Immature natural killer cell (primary cell): ENCODE data around the gene PCSK4. TPM values are rescaled to one million over a fixed set of nuclear protein-coding genes. Genes with fewer than 3 reads are reported as not detected.
"Not testable (repeated sequence)": the region's sequence is repeated elsewhere in the genome, so short reads cannot be mapped to it uniquely, and the experiment has no call there.

Experiments used
- DNase-seq, 3 donors: peaks; one replicate each; pipeline ENCODE4 v3.0.0; 2022; ENCODE audit warnings: mixed read lengths in 1 of 3
- H3K27ac Mint-ChIP-seq, 6 donors: one replicate each; pipeline ENCODE4 v1.8.0; 2020; ENCODE audit warnings: mixed read lengths in 6 of 6, mild to moderate bottlenecking in 5 of 6, inconsistent platforms in 4 of 6, moderate library complexity in 3 of 6
- H3K27me3 Mint-ChIP-seq, 3 donors: one replicate each; pipeline ENCODE4 v1.8.0; 2020 to 2021; ENCODE audit warnings: low read depth in 3 of 3, mild to moderate bottlenecking in 3 of 3, mixed read lengths in 3 of 3, moderate library complexity in 3 of 3, inconsistent platforms in 1 of 3
- H3K36me3 Mint-ChIP-seq, 3 donors: one replicate each; pipeline ENCODE4 v1.8.0; 2020; ENCODE audit warnings: mixed read lengths in 3 of 3, inconsistent platforms in 2 of 3, mild to moderate bottlenecking in 2 of 3
- H3K4me1 Mint-ChIP-seq, 2 donors: one replicate each; pipeline ENCODE4 v1.8.0; 2020; ENCODE audit warnings: inconsistent platforms in 2 of 2, mild to moderate bottlenecking in 2 of 2, mixed read lengths in 2 of 2, moderate library complexity in 1 of 2
- H3K4me3 Mint-ChIP-seq, 5 donors: one replicate each; pipeline ENCODE4 v1.8.0; 2020; ENCODE audit warnings: mild to moderate bottlenecking in 5 of 5, mixed read lengths in 5 of 5, inconsistent platforms in 3 of 5, moderate library complexity in 3 of 5
- H3K9me3 Mint-ChIP-seq, 6 donors: one replicate each; pipeline ENCODE4 v1.8.0; 2020; ENCODE audit warnings: mild to moderate bottlenecking in 6 of 6, mixed read lengths in 6 of 6, inconsistent platforms in 4 of 6, moderate library complexity in 3 of 6
- polyA plus RNA-seq, 3 donors: library from polyadenylated mRNA; unstranded; fragments of 300-500 nt; fragmentation: Illumina TruSeq; gene quantifications; one replicate each; pipeline ENCODE4 v1.2.3, GENCODE V29; 2021

Gene PCSK4
- polyA plus RNA-seq, 3 donors from 2014 or later, result 0.25 to 0.33 TPM; not detected in 1

GRCh38 chr19:1526066-1526778, 36.1 kb upstream of the PCSK4 start:
- peaks cover 9 to 12% (median 11%) of the 10 kb centered on the region in 3 donors for H3K27me3 Mint-ChIP-seq
- DNase-seq, result no peak
- H3K9me3 Mint-ChIP-seq, result no peaks in the 10 kb centered on the region
- no peak overlapping the region for H3K27ac Mint-ChIP-seq
- no peak overlapping the region for H3K4me3 Mint-ChIP-seq
- peaks cover 4 to 8% of the 10 kb centered on the region in 2 donors for H3K4me1 Mint-ChIP-seq
- H3K36me3 Mint-ChIP-seq, result peaks cover 0 to 6% (median 5%) of the 10 kb centered on the region in 3 donors

GRCh38 chr19:1525343-1525742, 35.2 kb upstream of the PCSK4 start:
- H3K36me3 Mint-ChIP-seq, result peaks cover 0 to 6% (median 5%) of the 10 kb centered on the region in 3 donors
- H3K27me3 Mint-ChIP-seq, result peaks cover 9 to 12% (median 11%) of the 10 kb centered on the region in 3 donors
- no peak for DNase-seq
- no peak overlapping the region for H3K4me3 Mint-ChIP-seq
- no peak overlapping the region for H3K27ac Mint-ChIP-seq
- H3K9me3 Mint-ChIP-seq, result no peaks in the 10 kb centered on the region
- H3K4me1 Mint-ChIP-seq, result peaks cover 4 to 8% of the 10 kb centered on the region in 2 donors

GRCh38 chr19:1524972-1525325, 34.8 kb upstream of the PCSK4 start:
- peak overlapping the region in 1 of 5 donors; percentile 51 for H3K4me3 Mint-ChIP-seq
- H3K27me3 Mint-ChIP-seq, result peaks cover 9 to 12% (median 11%) of the 10 kb centered on the region in 3 donors
- H3K27ac Mint-ChIP-seq, result no peak overlapping the region
- H3K9me3 Mint-ChIP-seq, result no peaks in the 10 kb centered on the region
- DNase-seq, result no peak
- peaks cover 0 to 6% (median 5%) of the 10 kb centered on the region in 3 donors for H3K36me3 Mint-ChIP-seq
- H3K4me1 Mint-ChIP-seq, result peaks cover 4 to 8% of the 10 kb centered on the region in 2 donors

GRCh38 chr19:1524287-1524971, 34.3 kb upstream of the PCSK4 start:
- Mint-ChIP-seq H3K27me3 (peaks cover 9 to 12% (median 11%) of the 10 kb centered on the region in 3 donors), H3K4me1 (peaks cover 4 to 8% of the 10 kb centered on the region in 2 donors), H3K36me3 (peaks cover 0 to 6% (median 5%) of the 10 kb centered on the region in 3 donors), H3K4me3 (peak overlapping the region in 3 of 5 donors; percentile 18 to 51 (median 31)), H3K27ac (no peak overlapping the region), H3K9me3 (no peaks in the 10 kb centered on the region)
- DNase-seq, result no peak

- Mint-ChIP-seq H3K27me3 (peaks cover 9 to 14% (median 11%) of the 10 kb centered on the region in 3 donors), H3K4me3 (peak within 1 kb of the TSS in 3 of 5 donors; percentile 18 to 51 (median 31)), H3K9me3 (no peaks in the 10 kb centered on the region), H3K4me1 (peaks cover 4 to 8% of the 10 kb centered on the region in 2 donors), H3K36me3 (peaks cover 0 to 6% (median 5%) of the 10 kb centered on the region in 3 donors), H3K27ac (no peak within 1 kb of the TSS)
- DNase-seq, result no peak
Measured at GRCh38 chr19:1523412-1524286, 33.5 kb upstream of the PCSK4 start, which contains the start of gene PLK5. Gene PLK5 (plus strand): TSS chr19:1524077. CDS start chr19:1526997, 2,920 bp downstream.

- Mint-ChIP-seq H3K27me3 (peaks cover 9 to 14% (median 11%) of the 10 kb centered on the region in 3 donors), H3K9me3 (no peaks in the 10 kb centered on the region), H3K36me3 (peaks cover 0 to 6% (median 5%) of the 10 kb centered on the region in 3 donors), H3K4me1 (peaks cover 4 to 8% of the 10 kb centered on the region in 2 donors), H3K27ac (no peak overlapping the region), H3K4me3 (no peak overlapping the region)
- no peak for DNase-seq
Measured at GRCh38 chr19:1522838-1523237, 32.7 kb upstream of the PCSK4 start.

- no peak for DNase-seq
- H3K4me3 Mint-ChIP-seq, result no peak overlapping the region
- H3K4me1 Mint-ChIP-seq, result peaks cover 4 to 8% of the 10 kb centered on the region in 2 donors
- no peaks in the 10 kb centered on the region for H3K9me3 Mint-ChIP-seq
- peaks cover 8 to 11% (median 11%) of the 10 kb centered on the region in 3 donors for H3K27me3 Mint-ChIP-seq
- H3K36me3 Mint-ChIP-seq, result peaks cover 0 to 6% (median 5%) of the 10 kb centered on the region in 3 donors
- H3K27ac Mint-ChIP-seq, result no peak overlapping the region
Measured at GRCh38 chr19:1522061-1522460, 31.9 kb upstream of the PCSK4 start.

- H3K36me3 Mint-ChIP-seq, result peaks cover 0 to 6% (median 5%) of the 10 kb centered on the region in 3 donors
- no peak overlapping the region for H3K4me3 Mint-ChIP-seq
- H3K4me1 Mint-ChIP-seq, result peaks cover 4 to 8% of the 10 kb centered on the region in 2 donors
- H3K9me3 Mint-ChIP-seq, result no peaks in the 10 kb centered on the region
- no peak for DNase-seq
- H3K27ac Mint-ChIP-seq, result no peak overlapping the region
- H3K27me3 Mint-ChIP-seq, result peaks cover 8 to 12% (median 10%) of the 10 kb centered on the region in 3 donors
Measured at GRCh38 chr19:1521636-1522035, 31.5 kb upstream of the PCSK4 start.

- Mint-ChIP-seq H3K4me1 (peaks cover 4 to 8% of the 10 kb centered on the region in 2 donors), H3K27ac (no peak overlapping the region), H3K27me3 (peaks cover 5 to 12% (median 10%) of the 10 kb centered on the region in 3 donors), H3K36me3 (peaks cover 0 to 6% (median 5%) of the 10 kb centered on the region in 3 donors), H3K9me3 (no peaks in the 10 kb centered on the region), H3K4me3 (no peak overlapping the region)
- DNase-seq, result no peak
Measured at GRCh38 chr19:1520203-1520780, 30.1 kb upstream of the PCSK4 start.

GRCh38 chr19:1519802-1520201, 29.7 kb upstream of the PCSK4 start:
- not testable (repeated sequence) for H3K4me1 Mint-ChIP-seq, H3K36me3 Mint-ChIP-seq, H3K4me3 Mint-ChIP-seq, DNase-seq, H3K9me3 Mint-ChIP-seq, H3K27ac Mint-ChIP-seq
- peaks cover 4 to 11% (median 7%) of the 10 kb centered on the region in 3 donors for H3K27me3 Mint-ChIP-seq

- no peaks in the 10 kb centered on the region for H3K36me3 Mint-ChIP-seq
- H3K27ac Mint-ChIP-seq, result no peak overlapping the region
- DNase-seq, result no peak
- no peak overlapping the region for H3K4me3 Mint-ChIP-seq
- H3K27me3 Mint-ChIP-seq, result peaks cover 0 to 6% (median 3%) of the 10 kb centered on the region in 3 donors
- H3K9me3 Mint-ChIP-seq, result no peaks in the 10 kb centered on the region
- no peaks in the 10 kb centered on the region for H3K4me1 Mint-ChIP-seq
Measured at GRCh38 chr19:1518471-1518870, 28.3 kb upstream of the PCSK4 start.

GRCh38 chr19:1516395-1516753, 26.2 kb upstream of the PCSK4 start:
- Mint-ChIP-seq H3K27ac (no peak overlapping the region), H3K9me3 (no peaks in the 10 kb centered on the region), H3K4me3 (no peak overlapping the region), H3K27me3 (peaks cover 0 to 6% (median 3%) of the 10 kb centered on the region in 3 donors), H3K4me1 (peaks cover 0 to 7% of the 10 kb centered on the region in 2 donors), H3K36me3 (no peaks in the 10 kb centered on the region)
- no peak for DNase-seq
